Measurements from ENCODE around the gene RAP1A. TPM values are rescaled to one million over a fixed set of nuclear protein-coding genes. Genes with fewer than 3 reads are reported as not detected.

Gene RAP1A
- polyA plus RNA-seq (2012; rRNA removed): 17.7 and 19.8 TPM in 2 replicates
- 33.1 and 48.0 TPM in 2 replicates for polyA plus RNA-seq (2012; cell fraction: cytosol; rRNA removed)
- 3.8 and 6.7 TPM in 2 replicates for polyA plus RNA-seq (2012; cell fraction: nucleus; rRNA removed)

- peaks cover 21% of the 10 kb centered on the region for H4K20me1 ChIP-seq (ENCODE audit: insufficient read depth)
- H3K9ac ChIP-seq: peak within 1 kb of the TSS; percentile 78
- no peak for TF ChIP-seq FOXM1 (IDR thresholded peaks at IDR 0.05; ENCODE audit: low read depth)
- TF ChIP-seq SMC3 (IDR thresholded peaks at IDR 0.05; ENCODE audit: low read depth, low read length): no peak
- TF ChIP-seq YY1 (IDR thresholded peaks at IDR 0.05; ENCODE audit: low read depth): no peak
- TF ChIP-seq TAF1 (IDR thresholded peaks at IDR 0.05; ENCODE audit: borderline replicate concordance, low read depth, low read length): peak; percentile 74
- 0 out of 2 replicates have a peak, but pooled peaks have one; percentile 10 for TF ChIP-seq MXI1 (IDR thresholded peaks at IDR 0.05; ENCODE audit: low read depth, low read length)
- TF ChIP-seq GATA2 (CRISPR knock-in tag; IDR thresholded peaks at IDR 0.05): no peak
- no peak for TF ChIP-seq RAD21 (IDR thresholded peaks at IDR 0.05; ENCODE audit: low read length)
- TF ChIP-seq FOXJ3 (CRISPR knock-in tag; IDR thresholded peaks at IDR 0.05): no peak
- peak; percentile 73; the same call in 1 of the 2 replicates for TF ChIP-seq MAX (IDR thresholded peaks at IDR 0.05; ENCODE audit: low read depth)
- TF ChIP-seq RFX5 (IDR thresholded peaks at IDR 0.05; ENCODE audit: low read length): no peak
- no peak for TF ChIP-seq TEAD4 (IDR thresholded peaks at IDR 0.05; ENCODE audit: borderline replicate concordance, insufficient read depth)
- peak; percentile 56; the same call in 1 of the 2 replicates for TF ChIP-seq POLR2AphosphoS5 (IDR thresholded peaks at IDR 0.05; ENCODE audit: low read depth, low read length)
- TF ChIP-seq NRF1 (IDR thresholded peaks at IDR 0.05; ENCODE audit: low read depth, low read length): peak; percentile 52
- H3K9me3 ChIP-seq: no peaks in the 10 kb centered on the region
- peak within 1 kb of the TSS; percentile 67 to 70 for H3K27ac ChIP-seq (ENCODE audit: low read depth in 2 of 2, low read length in 1 of 2)
- peak within 1 kb of the TSS; percentile 90 for H3K4me2 ChIP-seq
- peaks cover under 1 to 13% of the 10 kb centered on the region in 2 experiments; a peak in 3 of 4 replicates for H3K4me1 ChIP-seq (ENCODE audit: control insufficient read depth in 1 of 2, insufficient read depth in 2 of 2, low read depth in 1 of 2, low read length in 1 of 2)
- peak within 1 kb of the TSS; percentile 73 to 86 for H3K4me3 ChIP-seq (ENCODE audit: low read depth in 2 of 2, low read length in 1 of 2)
- H3K27me3 ChIP-seq (ENCODE audit: insufficient read depth): no peaks in the 10 kb centered on the region
- peaks cover 52% of the 10 kb centered on the region for H3K79me2 ChIP-seq (ENCODE audit: insufficient read depth)
- peak; percentile 98 for DNase-seq
- ChIA-PET POLR2A (interaction anchor here (0.5 to 0.8 kb wide), 3 partner anchors 27 to 719 kb away, joined by 3 to 4 read pairs (median 3); no protein-coding TSS in a partner anchor), CTCF (interaction anchor here (0.5 to 1.3 kb wide), 3 partner anchors 8 to 1885 kb away, joined by 3 to 5 read pairs (median 3); no protein-coding TSS in a partner anchor)
- no peaks in the 10 kb centered on the region for H3K9me2 ChIP-seq
- no peaks in the 10 kb centered on the region for H3K36me3 ChIP-seq (replicated peaks in 1 of 2; ENCODE audit: control insufficient read depth in 1 of 2, insufficient read depth in 2 of 2, low read length in 1 of 2)
- H2AFZ ChIP-seq (ENCODE audit: low read depth): peak within 1 kb of the TSS; percentile 89
- WGBS (ENCODE audit: low lambda C conversion rate): 1% methylated on average over 29 of the region's 79 CpGs
- H3F3A ChIP-seq (replicated peaks; ENCODE audit: insufficient read depth): no peaks in the 10 kb centered on the region
Measured at GRCh38 chr1:111619635-111620440, at the start of gene RAP1A. RAP1A (plus strand) TSS chr1:111619789; CDS start chr1:111691361, 71,572 bp downstream.

GRCh38 chr1:111569913-111570312 lies 49.7 kb upstream of the RAP1A start:
- no peaks in the 10 kb centered on the region for H3K79me2 ChIP-seq (ENCODE audit: insufficient read depth)
- H3K9me3 ChIP-seq: no peaks in the 10 kb centered on the region
- DNase-seq: no peak
- peaks cover 18% of the 10 kb centered on the region for H3F3A ChIP-seq (replicated peaks; ENCODE audit: insufficient read depth)
- H3K9me2 ChIP-seq: no peaks in the 10 kb centered on the region
- peaks cover 8 to 11% of the 10 kb centered on the region in 2 experiments for H3K4me1 ChIP-seq (ENCODE audit: control insufficient read depth in 1 of 2, insufficient read depth in 2 of 2, low read depth in 1 of 2, low read length in 1 of 2)
- no peaks in the 10 kb centered on the region for H3K36me3 ChIP-seq (replicated peaks in 1 of 2; ENCODE audit: control insufficient read depth in 1 of 2, insufficient read depth in 2 of 2, low read length in 1 of 2)
- H3K9ac ChIP-seq: no peak overlapping the region
- no peaks in the 10 kb centered on the region for H4K20me1 ChIP-seq (ENCODE audit: insufficient read depth)
- no peaks in the 10 kb centered on the region for H3K27me3 ChIP-seq (ENCODE audit: insufficient read depth)
- no peak overlapping the region for H3K4me2 ChIP-seq
- POLR2A ChIA-PET: no interaction called here
- CTCF ChIA-PET: no interaction called here
- 91% methylated on average over 3 of the region's 3 CpGs for WGBS (ENCODE audit: low lambda C conversion rate)
- no peak overlapping the region for H3K27ac ChIP-seq (ENCODE audit: low read depth in 2 of 2, low read length in 1 of 2)
- no peak overlapping the region for H2AFZ ChIP-seq (ENCODE audit: low read depth)
- TF ChIP-seq, protein P1, sequence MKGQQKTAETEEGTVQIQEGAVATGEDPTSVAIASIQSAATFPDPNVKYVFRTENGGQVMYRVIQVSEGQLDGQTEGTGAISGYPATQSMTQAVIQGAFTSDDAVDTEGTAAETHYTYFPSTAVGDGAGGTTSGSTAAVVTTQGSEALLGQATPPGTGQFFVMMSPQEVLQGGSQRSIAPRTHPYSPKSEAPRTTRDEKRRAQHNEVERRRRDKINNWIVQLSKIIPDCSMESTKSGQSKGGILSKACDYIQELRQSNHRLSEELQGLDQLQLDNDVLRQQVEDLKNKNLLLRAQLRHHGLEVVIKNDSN (IDR thresholded peaks at IDR 0.05; ENCODE audit: borderline replicate concordance, low read depth): no peak
- no peak for TF ChIP-seq FOXM1 (IDR thresholded peaks at IDR 0.05; ENCODE audit: low read depth)
- no peak for TF ChIP-seq SIN3A (IDR thresholded peaks at IDR 0.05; ENCODE audit: borderline replicate concordance, low read depth, low read length)
- TF ChIP-seq MXI1 (IDR thresholded peaks at IDR 0.05; ENCODE audit: low read depth, low read length): no peak
- TF ChIP-seq EZH2phosphoT487 (IDR thresholded peaks at IDR 0.05; ENCODE audit: borderline replicate concordance, low read depth): no peak
- TF ChIP-seq, protein P2, sequence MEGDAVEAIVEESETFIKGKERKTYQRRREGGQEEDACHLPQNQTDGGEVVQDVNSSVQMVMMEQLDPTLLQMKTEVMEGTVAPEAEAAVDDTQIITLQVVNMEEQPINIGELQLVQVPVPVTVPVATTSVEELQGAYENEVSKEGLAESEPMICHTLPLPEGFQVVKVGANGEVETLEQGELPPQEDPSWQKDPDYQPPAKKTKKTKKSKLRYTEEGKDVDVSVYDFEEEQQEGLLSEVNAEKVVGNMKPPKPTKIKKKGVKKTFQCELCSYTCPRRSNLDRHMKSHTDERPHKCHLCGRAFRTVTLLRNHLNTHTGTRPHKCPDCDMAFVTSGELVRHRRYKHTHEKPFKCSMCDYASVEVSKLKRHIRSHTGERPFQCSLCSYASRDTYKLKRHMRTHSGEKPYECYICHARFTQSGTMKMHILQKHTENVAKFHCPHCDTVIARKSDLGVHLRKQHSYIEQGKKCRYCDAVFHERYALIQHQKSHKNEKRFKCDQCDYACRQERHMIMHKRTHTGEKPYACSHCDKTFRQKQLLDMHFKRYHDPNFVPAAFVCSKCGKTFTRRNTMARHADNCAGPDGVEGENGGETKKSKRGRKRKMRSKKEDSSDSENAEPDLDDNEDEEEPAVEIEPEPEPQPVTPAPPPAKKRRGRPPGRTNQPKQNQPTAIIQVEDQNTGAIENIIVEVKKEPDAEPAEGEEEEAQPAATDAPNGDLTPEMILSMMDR (IDR thresholded peaks at IDR 0.05): no peak
- TF ChIP-seq ELF1 (IDR thresholded peaks at IDR 0.05): no peak
- no peak for TF ChIP-seq RFX5 (IDR thresholded peaks at IDR 0.05; ENCODE audit: low read length)
- TF ChIP-seq TAF1 (IDR thresholded peaks at IDR 0.05; ENCODE audit: borderline replicate concordance, low read depth, low read length): no peak
- no peak for TF ChIP-seq GATA2 (CRISPR knock-in tag; IDR thresholded peaks at IDR 0.05)
- no peak for TF ChIP-seq YY1 (IDR thresholded peaks at IDR 0.05; ENCODE audit: low read depth)
- no peak for TF ChIP-seq TEAD4 (IDR thresholded peaks at IDR 0.05; ENCODE audit: borderline replicate concordance, insufficient read depth)
- TF ChIP-seq NRF1 (IDR thresholded peaks at IDR 0.05; ENCODE audit: low read depth, low read length): no peak
- no peak for TF ChIP-seq RCOR1 (IDR thresholded peaks at IDR 0.05; ENCODE audit: low read length)
- TF ChIP-seq JUND (IDR thresholded peaks at IDR 0.05): no peak
- H3K4me3 ChIP-seq (ENCODE audit: low read depth in 2 of 2, low read length in 1 of 2): no peak overlapping the region
